Activated CD4-positive, CD25-positive, alpha-beta regulatory T cell (primary cell): ENCODE results near the gene S100A13.
"Not testable (repeated sequence)": the region's sequence is repeated elsewhere in the genome, so short reads cannot be mapped to it uniquely, and the experiment has no call there.

Experiments used
- DNase-seq, 4 experiments: peaks; one replicate each; lab custom pipeline; 2025; lab: John Stamatoyannopoulos, UW

The S100A13 gene

DNA sequence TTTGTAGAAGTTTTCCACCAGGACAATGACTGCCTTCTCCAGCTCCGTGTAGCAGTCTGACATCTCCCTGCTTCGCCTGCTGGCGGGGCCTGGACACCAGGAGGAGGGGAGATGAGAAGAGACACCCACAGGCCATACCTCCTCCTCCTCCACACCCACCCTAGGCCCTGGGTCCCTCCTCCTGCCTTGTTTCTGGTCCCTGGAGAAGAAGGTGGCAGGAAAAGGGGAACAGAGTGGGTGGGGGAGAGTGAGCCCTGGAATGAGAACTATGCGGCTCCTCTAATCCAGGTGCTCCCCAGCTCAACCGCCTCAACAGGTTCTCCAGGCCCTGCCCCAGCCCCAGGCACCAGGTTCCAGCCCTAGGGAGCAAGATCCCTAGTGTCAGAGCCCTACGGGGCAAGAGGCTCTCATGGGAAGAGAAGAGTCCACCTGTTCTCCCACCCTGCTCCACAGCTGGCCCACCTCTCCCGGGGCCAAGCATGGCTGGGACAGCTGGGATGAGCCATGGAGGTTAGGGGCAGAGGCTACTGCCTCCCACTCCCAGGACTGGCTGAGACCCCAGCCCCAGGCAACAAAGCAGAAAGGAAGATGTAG lies 19.1 kb downstream of the S100A13 start:
- no peak for DNase-seq

DNA sequence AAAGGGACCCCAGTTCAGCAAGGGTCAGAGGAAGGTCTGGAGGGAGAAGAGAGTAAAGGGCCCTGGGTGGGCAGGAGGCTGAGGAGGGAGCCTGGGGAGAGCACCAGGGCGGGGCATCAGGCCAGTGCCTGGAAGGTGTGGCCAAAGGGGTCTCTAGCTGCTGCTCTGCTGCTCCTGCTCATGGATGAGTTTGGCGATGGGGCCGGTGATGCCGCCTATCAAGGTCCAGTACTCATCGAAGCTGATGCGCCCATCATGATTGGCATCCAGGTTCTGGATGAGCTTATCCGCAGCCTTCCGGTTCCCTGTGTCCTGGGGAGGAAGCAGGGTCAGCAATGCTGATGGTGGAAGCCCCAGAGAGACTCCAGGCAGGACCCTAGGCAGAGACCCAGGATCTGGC lies 19.9 kb downstream of the S100A13 start:
- no peak for DNase-seq

DNA sequence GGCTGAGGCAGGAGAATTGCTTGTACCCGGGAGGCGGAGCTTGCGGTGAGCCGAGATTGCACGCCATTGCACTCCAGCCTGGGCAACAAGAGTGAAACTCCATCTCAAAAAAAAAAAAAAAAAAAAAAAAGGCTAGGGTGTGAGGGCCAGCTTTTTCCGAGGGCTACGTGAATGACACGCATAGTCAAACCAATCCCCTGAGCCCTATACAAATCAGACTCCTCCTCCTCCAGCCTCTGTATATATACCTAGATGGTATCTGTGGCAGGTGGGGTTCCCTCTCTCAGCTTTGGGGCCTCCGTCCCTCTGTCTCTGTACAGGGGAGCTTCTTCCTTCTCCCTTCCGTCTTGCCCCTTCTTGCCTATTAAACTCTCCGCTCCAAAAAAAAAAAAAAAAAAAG lies 21.1 kb downstream of the S100A13 start:
- DNase-seq, result no peak

GRCh38 chr1:153602749-153603148 lies 24.6 kb downstream of the S100A13 start:
- DNase-seq, result no peak

- DNase-seq, result no peak
Observed at GRCh38 chr1:153599847-153600246, 27.5 kb downstream of the S100A13 start.

- DNase-seq, result no peak
Observed at GRCh38 chr1:153598309-153599172, 28.8 kb downstream of the S100A13 start.

- no peak for DNase-seq
Observed at GRCh38 chr1:153597206-153597605, 30.1 kb downstream of the S100A13 start.

DNA sequence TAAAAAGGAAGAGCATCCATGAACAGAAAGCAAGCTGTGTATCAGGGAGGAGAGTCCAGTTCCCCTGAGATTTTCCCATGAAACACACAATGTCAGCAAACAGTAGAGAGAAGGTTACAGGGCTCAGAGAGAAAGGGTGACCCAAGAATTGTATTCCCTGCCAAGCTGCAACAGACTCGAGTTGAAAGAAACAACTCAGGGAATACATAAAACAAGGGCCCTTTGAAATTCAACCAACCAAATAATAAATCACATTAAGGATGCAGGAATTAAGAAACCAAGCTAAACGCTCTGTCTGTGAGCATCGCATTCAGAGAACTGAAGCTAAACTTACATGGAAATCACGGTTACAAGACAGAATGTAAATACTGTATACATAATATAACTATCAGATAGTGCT lies 34.6 kb downstream of the S100A13 start:
- DNase-seq, result no peak

DNA sequence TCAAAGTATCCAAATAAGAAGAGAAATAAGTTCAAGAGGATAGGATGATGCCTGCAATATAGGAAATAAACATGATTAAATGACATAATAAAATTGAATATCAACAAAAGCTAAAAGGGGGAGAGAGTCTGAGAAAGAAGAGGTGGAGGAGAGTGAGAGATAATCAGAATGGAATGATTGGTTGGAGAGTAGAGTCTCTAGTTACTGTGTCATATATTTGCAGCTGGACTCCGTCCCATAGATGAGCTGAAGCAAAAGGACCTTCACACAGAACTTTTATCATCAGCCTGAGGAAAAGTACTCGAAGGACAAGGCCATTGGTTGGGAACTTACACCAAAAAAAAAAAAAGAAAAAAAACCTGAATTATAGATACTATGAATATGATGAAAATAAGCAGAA lies 38.8 kb downstream of the S100A13 start:
- no peak for DNase-seq

- not testable (repeated sequence) for DNase-seq
Observed at GRCh38 chr1:153588033-153588432, 39.3 kb downstream of the S100A13 start.

- DNase-seq, result no peak
Observed at GRCh38 chr1:153587314-153587713, 40.0 kb downstream of the S100A13 start.

- DNase-seq, result no peak
Observed at GRCh38 chr1:153586347-153586746, 41.0 kb downstream of the S100A13 start.

DNA sequence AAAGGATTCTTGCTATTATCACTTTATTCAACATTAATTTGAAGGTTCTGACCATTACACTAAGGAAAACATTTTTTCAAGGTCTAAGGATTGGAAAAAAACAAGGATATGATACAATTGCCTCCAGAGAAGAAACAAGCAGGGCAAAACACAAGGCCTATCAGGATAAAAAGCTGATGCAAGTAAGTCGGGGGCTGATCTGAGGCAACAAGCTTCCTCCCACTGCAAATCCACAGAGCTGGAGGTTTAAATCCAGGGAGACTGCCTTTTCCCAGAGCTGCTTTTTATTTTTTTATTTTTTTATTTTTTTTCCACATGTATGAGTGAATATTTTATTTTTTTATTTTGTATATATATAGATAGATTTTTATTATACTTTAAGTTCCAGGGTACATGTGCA lies 42.3 kb downstream of the S100A13 start:
- DNase-seq, result no peak

DNA sequence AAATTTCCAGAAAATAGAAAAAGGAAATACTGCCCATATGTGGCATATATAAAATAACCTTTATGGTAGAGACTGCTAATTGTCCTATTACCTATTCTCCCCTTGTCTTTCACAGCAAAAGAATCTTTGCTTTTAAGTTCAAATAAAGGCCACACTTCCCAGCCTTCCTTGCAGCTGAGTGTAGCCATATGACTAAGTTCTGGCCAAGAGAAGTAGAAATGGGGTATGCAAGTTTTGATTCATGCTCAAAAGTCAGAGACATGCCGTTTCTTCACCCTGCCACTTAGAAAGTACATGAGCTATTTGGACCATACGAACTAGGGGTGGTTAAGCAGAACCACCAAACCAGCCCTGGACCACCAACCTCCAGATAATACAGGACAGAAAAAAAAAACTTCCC lies 43.3 kb downstream of the S100A13 start:
- no peak for DNase-seq

DNA sequence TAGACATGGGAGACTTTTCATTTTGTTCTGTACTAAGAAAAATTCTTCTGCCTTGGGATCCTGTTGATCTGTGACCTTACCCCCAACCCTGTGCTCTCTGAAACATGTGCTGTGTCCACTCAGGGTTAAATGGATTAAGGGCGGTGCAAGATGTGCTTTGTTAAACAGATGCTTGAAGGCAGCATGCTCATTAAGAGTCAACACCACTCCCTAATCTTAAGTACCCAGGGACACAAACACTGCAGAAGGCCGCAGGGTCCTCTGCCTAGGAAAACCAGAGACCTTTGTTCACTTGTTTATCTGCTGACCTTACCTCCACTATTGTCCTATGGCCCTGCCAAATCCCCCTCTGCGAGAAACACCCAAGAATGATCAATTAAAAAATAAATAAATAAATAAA lies 43.8 kb downstream of the S100A13 start:
- not testable (repeated sequence) for DNase-seq

DNA sequence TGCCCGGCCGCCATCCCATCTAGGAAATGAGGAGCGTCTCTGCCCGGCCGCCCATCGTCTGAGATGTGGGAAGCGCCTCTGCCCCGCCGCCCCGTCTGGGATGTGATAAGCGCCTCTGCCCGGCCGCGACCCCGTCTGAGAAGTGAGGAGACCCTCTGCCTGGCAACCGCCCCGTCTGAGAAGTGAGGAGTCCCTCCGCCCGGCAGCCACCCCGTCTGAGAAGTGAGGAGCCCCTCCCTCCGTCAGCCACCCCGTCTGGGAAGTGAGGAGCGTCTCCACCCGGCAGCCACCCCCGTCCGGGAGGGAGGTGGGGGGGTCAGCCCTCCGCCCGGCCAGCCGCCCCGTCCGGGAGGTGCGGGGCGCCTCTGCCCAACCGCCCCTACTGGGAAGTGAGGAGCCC lies 44.5 kb downstream of the S100A13 start:
- not testable (repeated sequence) for DNase-seq

- DNase-seq, result no peak
Observed at GRCh38 chr1:153578936-153579335, 48.4 kb downstream of the S100A13 start.

- no peak for DNase-seq
Observed at GRCh38 chr1:153578490-153578889, 48.8 kb downstream of the S100A13 start.

DNA sequence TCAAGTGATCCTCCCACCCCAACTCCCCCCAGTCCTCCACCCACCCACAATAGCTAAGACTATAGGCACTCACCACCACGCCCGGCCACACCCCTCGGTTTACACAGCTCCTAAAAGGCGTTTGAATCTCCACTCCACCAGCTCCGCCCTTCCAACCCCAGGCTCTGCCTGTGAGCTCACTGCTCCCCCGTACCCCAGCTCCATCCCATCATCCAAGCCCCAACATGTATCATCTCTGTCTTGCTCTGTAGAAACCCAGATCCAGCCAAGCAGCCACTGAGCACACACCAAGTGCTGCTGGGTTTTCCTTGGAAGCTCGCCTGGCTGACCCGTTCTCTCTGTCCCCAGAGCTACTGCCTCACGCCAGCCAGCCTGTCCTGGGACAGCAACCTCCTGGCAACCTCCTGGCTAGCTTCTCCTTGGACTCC lies 49.7 kb downstream of the S100A13 start:
- no peak for DNase-seq

- DNase-seq, result no peak
Observed at GRCh38 chr1:153577138-153577537, 50.2 kb downstream of the S100A13 start.

DNA sequence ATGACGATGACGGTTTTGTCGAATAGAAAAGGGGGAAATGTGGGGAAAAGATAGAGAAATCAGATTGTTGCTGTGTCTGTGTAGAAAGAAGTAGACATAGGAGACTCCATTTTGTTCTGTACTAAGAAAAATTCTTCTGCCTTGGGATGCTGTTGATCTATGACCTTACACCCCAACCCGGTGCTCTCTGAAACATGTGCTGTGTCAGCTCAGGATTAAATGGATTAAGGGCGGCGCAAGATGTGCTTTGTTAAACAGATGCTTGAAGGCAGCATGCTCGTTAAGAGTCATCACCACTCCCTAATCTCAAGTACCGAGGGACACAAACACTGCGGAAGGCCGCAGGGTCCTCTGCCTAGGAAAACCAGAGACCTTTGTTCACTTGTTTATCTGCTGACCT lies 51.8 kb downstream of the S100A13 start:
- DNase-seq, result not testable (repeated sequence)

DNA sequence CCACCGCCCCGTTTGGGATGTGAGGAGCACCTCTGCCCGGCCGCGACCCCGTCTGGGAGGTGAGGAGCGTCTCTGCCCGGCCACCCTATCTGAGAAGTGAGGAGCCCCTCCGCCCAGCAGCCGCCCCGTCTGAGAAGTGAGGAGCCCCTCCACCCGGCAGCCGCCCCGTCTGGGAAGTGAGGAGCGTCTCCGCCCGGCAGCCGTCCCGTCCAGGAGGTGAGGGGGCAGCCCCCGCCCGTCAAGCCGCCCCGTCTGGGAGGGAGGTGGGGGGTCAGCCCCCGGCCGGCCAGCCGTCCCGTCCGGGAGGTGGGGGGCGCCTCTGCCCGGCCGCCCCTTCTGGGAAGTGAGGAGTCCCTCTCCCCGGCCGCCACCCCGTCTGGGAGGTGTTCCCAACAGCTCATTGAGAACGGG lies 52.2 kb downstream of the S100A13 start:
- not testable (repeated sequence) for DNase-seq

DNA sequence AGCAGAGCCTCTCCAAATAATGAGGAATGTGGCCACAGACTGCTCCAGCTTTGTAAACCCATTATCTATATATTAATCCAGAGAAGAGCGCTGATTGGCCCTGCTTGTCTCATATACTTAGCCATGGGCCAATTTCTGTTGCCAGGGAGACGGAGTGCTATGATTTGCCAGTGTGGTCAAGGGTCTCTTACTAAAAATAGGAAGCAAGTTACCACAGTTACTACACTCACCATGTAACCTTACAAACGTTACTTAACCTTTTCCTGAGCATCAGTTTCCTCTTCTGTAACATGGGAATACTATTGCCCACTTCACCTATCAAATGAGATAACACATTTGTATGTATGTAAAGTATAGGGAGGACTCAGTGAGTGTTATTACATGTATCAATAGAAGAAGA lies 54.0 kb downstream of the S100A13 start:
- no peak for DNase-seq
